NCI-H1930 (cell line): ENCODE data around the gene DAZL.
"Not testable (repeated sequence)": the region's sequence is repeated elsewhere in the genome, so short reads cannot be mapped to it uniquely, and the experiment has no call there.

Experiments used
- DNase-seq, 2 experiments: peaks; one replicate each; lab custom pipeline; 2025; lab: John Stamatoyannopoulos, UW

The DAZL gene, protein sequence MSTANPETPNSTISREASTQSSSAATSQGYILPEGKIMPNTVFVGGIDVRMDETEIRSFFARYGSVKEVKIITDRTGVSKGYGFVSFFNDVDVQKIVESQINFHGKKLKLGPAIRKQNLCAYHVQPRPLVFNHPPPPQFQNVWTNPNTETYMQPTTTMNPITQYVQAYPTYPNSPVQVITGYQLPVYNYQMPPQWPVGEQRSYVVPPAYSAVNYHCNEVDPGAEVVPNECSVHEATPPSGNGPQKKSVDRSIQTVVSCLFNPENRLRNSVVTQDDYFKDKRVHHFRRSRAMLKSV

GRCh38 chr3:16604887-16605602, at the start of gene DAZL:
Gene DAZL (minus strand): TSS chr3:16605423. CDS start chr3:16605205, 218 bp downstream.
- no peak for DNase-seq

DNA sequence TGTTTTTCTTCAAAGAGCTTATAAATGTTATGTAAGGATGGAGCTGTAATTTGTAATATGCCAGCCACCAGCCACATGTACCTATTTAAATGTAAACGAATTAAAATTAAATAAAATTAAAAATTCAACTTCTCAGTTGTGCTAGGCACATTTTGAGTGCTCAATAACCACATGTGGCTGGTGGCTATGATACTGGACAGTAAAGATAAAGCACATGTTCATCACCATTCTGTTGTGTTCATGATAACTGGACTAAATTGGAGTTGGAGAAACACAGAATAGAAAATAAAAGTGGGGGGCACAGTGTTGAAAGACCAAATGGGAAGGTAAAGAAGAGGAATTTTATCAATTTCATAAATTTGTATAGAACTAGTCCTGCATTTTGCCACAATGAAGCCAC, 49.8 kb upstream of the DAZL start:
- no peak for DNase-seq

DNA sequence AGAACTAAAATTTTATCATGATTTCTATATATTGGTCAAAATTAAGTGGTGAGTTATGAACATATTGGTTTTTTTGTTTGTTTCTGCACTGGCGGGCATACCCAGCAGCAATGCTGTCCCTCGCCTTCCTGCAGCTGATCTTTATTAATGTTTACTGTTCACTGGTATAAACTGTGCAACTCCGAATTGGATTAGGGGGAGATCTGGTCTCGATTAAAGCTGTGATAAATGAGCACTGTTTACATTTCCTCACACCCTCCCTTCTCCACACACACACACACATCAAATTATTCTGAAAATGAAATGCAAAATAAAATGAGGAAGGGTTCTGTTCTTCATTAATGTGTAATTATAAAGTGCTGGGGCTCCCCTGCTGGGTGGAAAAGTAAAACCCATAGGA, 48.5 kb upstream of the DAZL start:
- no peak for DNase-seq

GRCh38 chr3:16647668-16648067, 42.4 kb upstream of the DAZL start:
- DNase-seq: no peak

GRCh38 chr3:16639806-16640205, 34.6 kb upstream of the DAZL start:
- DNase-seq: no peak

DNA sequence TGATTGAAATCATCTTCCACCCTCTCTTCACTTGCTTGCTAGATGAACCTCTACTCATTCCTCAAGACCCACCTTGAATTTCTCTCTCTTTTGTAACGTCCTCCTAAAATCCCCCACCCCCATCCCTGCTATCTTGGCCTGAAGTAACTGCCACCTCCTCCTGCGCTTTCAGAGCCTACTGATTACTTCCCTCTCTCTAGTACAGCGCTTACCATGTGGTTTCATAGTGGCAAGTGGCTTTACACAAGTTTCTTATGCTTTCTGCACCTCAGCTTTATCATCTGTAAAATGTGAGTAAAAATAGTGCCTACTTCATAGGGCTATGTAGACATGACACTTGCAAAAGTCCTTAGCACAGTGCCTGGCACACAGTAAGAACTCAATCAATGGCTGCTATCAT, 28.7 kb upstream of the DAZL start:
- DNase-seq: no peak

DNA sequence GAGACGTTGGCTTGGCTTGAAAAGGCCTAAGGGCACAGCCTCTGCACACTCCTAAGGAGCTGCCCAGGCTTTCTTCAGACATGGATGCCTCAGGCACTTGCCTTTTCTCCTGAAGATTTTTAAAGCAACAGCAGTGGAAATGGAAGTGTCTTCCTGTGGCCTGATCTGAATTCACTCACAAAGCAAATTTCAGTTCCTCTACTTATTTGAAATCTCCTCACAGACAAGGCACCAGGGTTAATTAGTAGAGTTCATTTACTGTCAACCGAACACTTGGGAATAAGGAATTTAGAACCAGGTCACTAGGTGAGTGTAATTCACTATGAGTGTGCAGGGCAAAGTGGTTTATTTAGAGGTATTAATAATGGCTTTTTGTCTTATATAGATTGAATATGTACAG, 27.2 kb upstream of the DAZL start:
- no peak for DNase-seq

- DNase-seq: no peak
Observed at GRCh38 chr3:16618721-16619120, 13.5 kb upstream of the DAZL start.

- DNase-seq: not testable (repeated sequence)
Observed at GRCh38 chr3:16617155-16617554, 11.9 kb upstream of the DAZL start.

GRCh38 chr3:16616083-16616482, 10.9 kb upstream of the DAZL start:
- DNase-seq: no peak

GRCh38 chr3:16614033-16615031, 9.1 kb upstream of the DAZL start:
- DNase-seq: no peak

GRCh38 chr3:16609927-16610580, 4.8 kb upstream of the DAZL start:
- DNase-seq: no peak

DNA sequence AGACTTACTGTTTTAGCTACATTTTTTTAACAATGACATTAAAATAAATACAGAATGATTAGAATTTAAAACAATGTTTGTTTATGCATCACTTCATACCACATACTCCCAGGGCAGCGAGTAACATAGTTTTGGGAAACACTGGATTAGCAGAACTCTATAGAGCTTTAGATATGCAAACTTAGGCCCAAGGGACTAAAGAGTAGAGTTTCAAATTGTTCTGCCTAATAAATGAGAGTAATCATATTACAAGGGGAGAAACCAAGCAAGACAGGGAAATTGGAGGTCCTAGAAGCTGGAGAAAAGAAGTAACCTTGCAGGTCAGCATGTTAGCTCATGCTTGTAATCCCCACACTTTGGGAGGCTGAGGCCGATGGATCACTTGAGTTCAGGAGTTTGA, 3.6 kb upstream of the DAZL start:
- DNase-seq: no peak

GRCh38 chr3:16607718-16608117, 2.5 kb upstream of the DAZL start:
- DNase-seq: no peak

GRCh38 chr3:16606398-16606797, 1.2 kb upstream of the DAZL start:
- no peak for DNase-seq

DNA sequence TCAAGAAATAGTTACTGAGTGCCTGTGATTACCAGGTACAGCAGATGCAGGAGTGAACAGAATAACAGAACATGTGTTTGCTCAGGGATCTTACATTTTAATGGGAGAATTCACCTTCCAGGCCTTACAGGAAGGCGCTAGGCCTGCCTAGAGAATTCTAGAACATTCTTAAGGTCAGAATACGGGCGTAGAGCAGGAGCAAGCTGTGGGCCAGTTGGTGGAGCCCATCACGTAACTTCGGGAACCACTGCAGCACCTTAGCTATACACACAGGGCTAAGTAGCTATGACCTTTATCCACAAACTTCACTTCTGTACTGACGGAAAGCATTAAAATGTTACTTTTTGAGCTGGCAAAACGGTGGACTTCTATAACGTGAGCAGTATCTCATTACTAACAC, 743 bp upstream of the DAZL start:
- no peak for DNase-seq

GRCh38 chr3:16604433-16604832, 790 bp downstream of the DAZL start:
- no peak for DNase-seq

GRCh38 chr3:16601537-16602005, 3.7 kb downstream of the DAZL start:
- no peak for DNase-seq

DNA sequence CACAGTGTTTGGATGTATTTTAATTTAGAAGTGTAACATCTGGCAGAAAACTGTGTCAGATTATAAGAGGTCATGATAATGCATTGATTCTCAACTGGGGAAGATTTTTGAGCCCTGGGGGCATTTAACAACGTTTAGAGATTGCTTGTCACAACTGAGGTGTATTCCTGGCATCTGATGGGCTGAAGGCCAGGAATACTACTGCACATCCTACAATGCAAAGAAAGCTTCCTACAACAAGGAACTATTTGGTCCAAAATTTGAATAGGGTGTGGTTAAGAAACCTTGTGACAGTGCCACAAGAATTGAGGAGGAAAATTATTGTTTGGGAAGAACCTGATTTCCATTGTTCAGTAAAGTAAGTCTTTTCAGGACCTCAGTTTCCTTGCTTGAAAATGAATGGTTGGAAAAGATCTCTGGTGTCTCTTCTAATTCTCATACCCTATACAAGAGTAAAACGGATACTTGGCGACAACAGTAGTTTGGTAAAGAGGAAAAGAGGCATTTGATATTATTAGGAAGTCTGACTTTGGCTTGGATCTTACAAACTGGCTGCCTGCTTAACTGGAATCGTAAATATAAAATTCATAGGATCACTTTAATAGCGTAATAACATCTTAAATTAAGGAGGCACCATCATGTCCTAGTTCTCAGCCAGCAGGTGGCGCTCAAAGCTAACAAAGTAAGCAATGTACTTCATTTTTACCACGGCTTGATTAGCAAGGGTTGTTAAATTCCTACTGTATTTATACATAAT, 4.3 kb downstream of the DAZL start:
- DNase-seq: peak; percentile 31 to 46

DNA sequence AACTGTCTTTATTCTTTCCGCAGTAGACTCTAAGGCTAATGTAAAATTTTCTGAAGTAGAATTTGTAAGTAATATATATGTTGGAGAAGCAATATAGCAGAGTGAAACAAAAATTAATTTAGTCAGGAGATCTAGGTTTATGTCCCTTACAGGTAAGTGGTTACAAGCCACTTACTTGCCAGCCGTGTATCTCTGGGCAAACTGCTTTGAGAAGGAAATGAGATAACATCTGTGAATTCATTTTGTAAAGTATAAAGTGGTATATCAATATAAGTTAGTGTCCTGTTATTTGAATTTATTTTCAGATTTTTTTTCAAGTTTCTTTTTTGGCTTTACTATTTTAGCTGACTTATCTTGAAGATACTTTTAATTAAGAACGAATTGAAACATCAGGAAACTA, 5.5 kb downstream of the DAZL start:
- DNase-seq: no peak
